ENCODE data around the gene GULP1. TPM values are rescaled to one million over a fixed set of nuclear protein-coding genes. Genes with fewer than 3 reads are reported as not detected.

The GULP1 gene
- total and polyA plus RNA-seq, 2 of the 4 experiments (the other 2 are of a cell fraction), result 24.4 to 40.1 TPM

GRCh38 chr2:188517549-188518215 lies 226.0 kb downstream of the GULP1 start (continued):
- TF ChIP-seq MXI1 (IDR thresholded peaks at IDR 0.05; ENCODE audit: borderline replicate concordance, low read depth, low read length) (no peak), RFX5 (IDR thresholded peaks at IDR 0.05; ENCODE audit: low read depth, low read length) (no peak)

GRCh38 chr2:188518381-188518780 lies 226.7 kb downstream of the GULP1 start:
- Histone ChIP-seq H2BK15ac (ENCODE audit: low read depth, low read length) (peak overlapping the region; percentile 23; the same call in 1 of the 3 replicates), H2BK120ac (ENCODE audit: low read depth, low read length) (peak overlapping the region; percentile 23; the same call in 1 of the 2 replicates), H3K27ac (ENCODE audit: insufficient read depth, low read length) (peak overlapping the region; percentile 4; the same call in 1 of the 2 replicates), H3K18ac (ENCODE audit: low read depth, low read length) (peak overlapping the region; percentile 34), H2AK5ac (ENCODE audit: low read depth, low read length) (peak overlapping the region; percentile 49; the same call in 1 of the 2 replicates), H3K36me3 (ENCODE audit: control insufficient read depth, insufficient read depth, low read length) (no peaks in the 10 kb centered on the region), H4K8ac (ENCODE audit: low read depth in 2 of 2, low read length in 2 of 2) (peak overlapping the region in 1 of 2 experiments; percentile 7; a peak in 1 of 4 replicates), H4K5ac (ENCODE audit: low read depth, low read length) (peak overlapping the region; percentile 19; the same call in 1 of the 2 replicates), H3K4me3 (ENCODE audit: insufficient read depth, low read depth, low read length) (no peak overlapping the region), H3K9me3 (ENCODE audit: control insufficient read depth, insufficient read depth, low read length) (no peaks in the 10 kb centered on the region), H3K23ac (ENCODE audit: low read depth, low read length) (no peak overlapping the region; the same call in 1 of the 2 replicates), H3K79me1 (ENCODE audit: low read depth in 1 of 2, low read length in 2 of 2) (peaks cover 5 to 26% of the 10 kb centered on the region in 2 experiments; a peak in 2 of 4 replicates), H2AFZ (replicated peaks; ENCODE audit: low read length, poor library complexity) (no peak overlapping the region), H2AK9ac (replicated peaks; ENCODE audit: low read depth, low read length, poor library complexity) (peak overlapping the region; percentile 58), H3K4ac (ENCODE audit: low read depth, low read length) (peak overlapping the region; percentile 56; the same call in 1 of the 2 replicates), H3K14ac (replicated peaks; ENCODE audit: low read depth, low read length) (0 out of 2 replicates have a peak overlapping the region, but pooled peaks have one; percentile 38), H3K9me1 (ENCODE audit: insufficient read depth, low read length) (0 out of 2 replicates have a peak, but pooled peaks cover 7% of the 10 kb centered on the region), H2BK5ac (ENCODE audit: low read depth, low read length, poor library complexity, severe bottlenecking) (peak overlapping the region; percentile 71), H3K9ac (ENCODE audit: low read depth, low read length) (no peak overlapping the region), H2BK20ac (ENCODE audit: low read depth, low read length) (peak overlapping the region; percentile 13; the same call in 1 of the 2 replicates), H3K56ac (ENCODE audit: extremely low read depth, insufficient read depth, low read length) (no peak overlapping the region), H4K20me1 (ENCODE audit: insufficient read depth, low read length) (no peaks in the 10 kb centered on the region), H4K91ac (ENCODE audit: insufficient read depth, low read depth, low read length) (peak overlapping the region; percentile 48; the same call in 1 of the 2 replicates), H3K27me3 (ENCODE audit: control insufficient read depth, insufficient read depth, low read length) (no peaks in the 10 kb centered on the region), H3K4me1 (ENCODE audit: control insufficient read depth, insufficient read depth, low read length) (peaks cover 9% of the 10 kb centered on the region; the same call in 1 of the 2 replicates), H3K4me2 (ENCODE audit: low read depth, low read length) (peak overlapping the region; percentile 62; the same call in 1 of the 2 replicates)
- in situ Hi-C loops (cut with MboI; ENCODE audit: low sequenced_read_pairs), result no loop called here
- ChIA-PET CTCF (no interaction called here), POLR2A (ENCODE audit: unreplicated experiment) (no interaction called here)
- intact Hi-C loops (cut with micrococcal nuclease), result loop anchor here (10.0 kb wide), 1 partner anchor 1654 kb away; no protein-coding TSS in a partner anchor
- DNase-seq (peak; percentile 49), ATAC-seq (ENCODE audit: low read depth) (peak; percentile 56)
- TF ChIP-seq RFX5 (IDR thresholded peaks at IDR 0.05; ENCODE audit: low read depth, low read length), result no peak
- TF ChIP-seq POLR2A (IDR thresholded peaks at IDR 0.05; ENCODE audit: low read depth, low read length), result no peak
- TF ChIP-seq BHLHE40 (IDR thresholded peaks at IDR 0.05; ENCODE audit: low read depth, low read length), result no peak
- no peak for TF ChIP-seq MAZ (IDR thresholded peaks at IDR 0.05; ENCODE audit: borderline replicate concordance, low read depth, low read length)
- TF ChIP-seq RCOR1 (IDR thresholded peaks at IDR 0.05; ENCODE audit: insufficient replicate concordance, low read length), result no peak
- no peak for TF ChIP-seq CEBPB (IDR thresholded peaks at IDR 0.05; ENCODE audit: low read depth, low read length)
- TF ChIP-seq CHD1 (IDR thresholded peaks at IDR 0.05; ENCODE audit: low read depth, low read length), result no peak
- no peak for TF ChIP-seq FOS (IDR thresholded peaks at IDR 0.05; ENCODE audit: low read depth, low read length)
- no CpG with 5 or more reads among the region's 1 CpG for WGBS, 2 experiments (ENCODE audit: extremely low coverage in 2 of 2, insufficient read length in 1 of 2)
- dilution Hi-C loops (cut with HindIII; ENCODE audit: low sequenced_read_pairs, unreplicated experiment), result no loop called here
- no TSS peak for BruUV-seq (replicated peaks)
